Measurements from ENCODE around the gene POU2F2. TPM values are rescaled to one million over a fixed set of nuclear protein-coding genes. Genes with fewer than 3 reads are reported as not detected.
A peak's percentile ranks its signal among the peaks of the same experiment; 100 is the strongest.

POU2F2 gene
- polyA plus RNA-seq, 3 donors from 2014 or later: 2.0 to 10.3 (median 2.1) TPM

- Mint-ChIP-seq H3K27ac (peak overlapping the region in 1 of 6 donors; percentile 45), H3K9me3 (no peaks in the 10 kb centered on the region), H3K4me3 (no peak overlapping the region), H3K27me3 (ENCODE audit: low read depth in 3 of 3) (peaks cover 3 to 8% (median 8%) of the 10 kb centered on the region in 3 donors), H3K4me1 (peaks cover 16 to 19% of the 10 kb centered on the region in 2 donors), H3K36me3 (peaks cover 1 to 5% (median 5%) of the 10 kb centered on the region in 3 donors)
- DNase-seq: no peak
Measured at GRCh38 chr19:42089191-42089750, 43.0 kb downstream of the POU2F2 start.

GRCh38 chr19:42088471-42089190, 43.6 kb downstream of the POU2F2 start:
- Mint-ChIP-seq H3K4me3 (no peak overlapping the region), H3K9me3 (no peaks in the 10 kb centered on the region), H3K27ac (peak overlapping the region in 1 of 6 donors; percentile 45), H3K4me1 (peaks cover 16 to 19% of the 10 kb centered on the region in 2 donors), H3K36me3 (no peaks in the 10 kb centered on the region), H3K27me3 (ENCODE audit: low read depth in 3 of 3) (peaks cover 3 to 8% (median 8%) of the 10 kb centered on the region in 3 donors)
- DNase-seq: no peak

- H3K27me3 Mint-ChIP-seq (ENCODE audit: low read depth in 3 of 3): peaks cover 3 to 8% (median 5%) of the 10 kb centered on the region in 3 donors
- DNase-seq: no peak
- H3K9me3 Mint-ChIP-seq: no peaks in the 10 kb centered on the region
- peaks cover 14 to 15% of the 10 kb centered on the region in 2 donors for H3K4me1 Mint-ChIP-seq
- H3K27ac Mint-ChIP-seq: no peak overlapping the region
- no peaks in the 10 kb centered on the region for H3K36me3 Mint-ChIP-seq
- H3K4me3 Mint-ChIP-seq: no peak overlapping the region
Measured at GRCh38 chr19:42086770-42087550, 45.3 kb downstream of the POU2F2 start.

GRCh38 chr19:42086188-42086736, 46.0 kb downstream of the POU2F2 start:
- no peak for DNase-seq

GRCh38 chr19:42083537-42083936, 48.7 kb downstream of the POU2F2 start:
- Mint-ChIP-seq H3K27ac (peak overlapping the region in 4 of 6 donors; percentile 11 to 49 (median 28)), H3K27me3 (ENCODE audit: low read depth in 3 of 3) (peaks cover 0 to 2% (median 2%) of the 10 kb centered on the region in 3 donors), H3K4me1 (peaks cover 8% of the 10 kb centered on the region in 2 donors), H3K4me3 (no peak overlapping the region), H3K36me3 (peaks cover 0 to 14% (median 5%) of the 10 kb centered on the region in 3 donors), H3K9me3 (no peaks in the 10 kb centered on the region)
- DNase-seq: no peak

More at GRCh38 chr19:42086188-42086736, 46.0 kb downstream of the POU2F2 start:
- Mint-ChIP-seq H3K27me3 (ENCODE audit: low read depth in 3 of 3) (peaks cover 3 to 8% (median 5%) of the 10 kb centered on the region in 3 donors), H3K4me3 (no peak overlapping the region), H3K36me3 (peaks cover 0 to 5% (median 4%) of the 10 kb centered on the region in 3 donors), H3K4me1 (peaks cover 17 to 19% of the 10 kb centered on the region in 2 donors), H3K9me3 (no peaks in the 10 kb centered on the region), H3K27ac (peak overlapping the region in 1 of 6 donors; percentile 53)

- H3K4me3 Mint-ChIP-seq: no peak overlapping the region
- H3K4me1 Mint-ChIP-seq: peaks cover 24 to 26% of the 10 kb centered on the region in 2 donors
- peaks cover 0 to 2% (median under 1%) of the 10 kb centered on the region in 3 donors for H3K27me3 Mint-ChIP-seq (ENCODE audit: low read depth in 3 of 3)
- peak overlapping the region in 5 of 6 donors; percentile 0 to 71 (median 36) for H3K27ac Mint-ChIP-seq
- DNase-seq: no peak
- no peaks in the 10 kb centered on the region for H3K9me3 Mint-ChIP-seq
- H3K36me3 Mint-ChIP-seq: peaks cover 0 to 14% (median 5%) of the 10 kb centered on the region in 3 donors
Measured at GRCh38 chr19:42081584-42082203, 50.6 kb downstream of the POU2F2 start.

GRCh38 chr19:42080764-42081375, 51.4 kb downstream of the POU2F2 start:
- Mint-ChIP-seq H3K27me3 (ENCODE audit: low read depth in 3 of 3) (peaks cover 2 to 3% (median 3%) of the 10 kb centered on the region in 3 donors), H3K9me3 (no peaks in the 10 kb centered on the region), H3K27ac (no peak overlapping the region), H3K4me3 (no peak overlapping the region), H3K4me1 (peaks cover 28 to 33% of the 10 kb centered on the region in 2 donors), H3K36me3 (peaks cover 0 to 14% (median 5%) of the 10 kb centered on the region in 3 donors)
- no peak for DNase-seq

GRCh38 chr19:42079886-42080763, 52.1 kb downstream of the POU2F2 start:
- H3K9me3 Mint-ChIP-seq: peaks cover 0 to 2% (median 0%) of the 10 kb centered on the region in 6 donors
- no peak overlapping the region for H3K4me3 Mint-ChIP-seq
- no peak for DNase-seq
- no peak overlapping the region for H3K27ac Mint-ChIP-seq
- peaks cover 36 to 41% of the 10 kb centered on the region in 2 donors for H3K4me1 Mint-ChIP-seq
- peaks cover 0 to 14% (median 5%) of the 10 kb centered on the region in 3 donors for H3K36me3 Mint-ChIP-seq
- H3K27me3 Mint-ChIP-seq (ENCODE audit: low read depth in 3 of 3): peaks cover 5 to 10% (median 8%) of the 10 kb centered on the region in 3 donors

GRCh38 chr19:42079276-42079669, 53.0 kb downstream of the POU2F2 start:
- H3K36me3 Mint-ChIP-seq: peaks cover 0 to 14% (median 5%) of the 10 kb centered on the region in 3 donors
- peaks cover 0 to 2% (median 0%) of the 10 kb centered on the region in 6 donors for H3K9me3 Mint-ChIP-seq
- H3K27ac Mint-ChIP-seq: peak overlapping the region in 2 of 6 donors; percentile 3 to 35
- H3K27me3 Mint-ChIP-seq (ENCODE audit: low read depth in 3 of 3): peaks cover 5 to 10% (median 8%) of the 10 kb centered on the region in 3 donors
- peaks cover 41 to 49% of the 10 kb centered on the region in 2 donors for H3K4me1 Mint-ChIP-seq
- no peak for DNase-seq
- H3K4me3 Mint-ChIP-seq: no peak overlapping the region

- Mint-ChIP-seq H3K27ac (peak overlapping the region in 5 of 6 donors; percentile 57 to 100 (median 91)), H3K9me3 (peaks cover 0 to 2% (median 0%) of the 10 kb centered on the region in 6 donors), H3K27me3 (ENCODE audit: low read depth in 3 of 3) (peaks cover 5 to 10% (median 8%) of the 10 kb centered on the region in 3 donors), H3K36me3 (peaks cover 0 to 14% (median 5%) of the 10 kb centered on the region in 3 donors), H3K4me1 (peaks cover 41 to 49% of the 10 kb centered on the region in 2 donors), H3K4me3 (peak overlapping the region in 3 of 5 donors; percentile 81 to 96 (median 86))
- DNase-seq: no peak
Measured at GRCh38 chr19:42078538-42079275, 53.5 kb downstream of the POU2F2 start.

- Mint-ChIP-seq H3K4me3 (peak overlapping the region in 4 of 5 donors; percentile 81 to 96 (median 88)), H3K27ac (peak overlapping the region; percentile 57 to 100 (median 92)), H3K4me1 (peaks cover 41 to 49% of the 10 kb centered on the region in 2 donors), H3K36me3 (peaks cover 0 to 14% (median 5%) of the 10 kb centered on the region in 3 donors), H3K27me3 (ENCODE audit: low read depth in 3 of 3) (peaks cover 5 to 10% (median 8%) of the 10 kb centered on the region in 3 donors), H3K9me3 (peaks cover 0 to 2% (median 0%) of the 10 kb centered on the region in 6 donors)
- DNase-seq: no peak
Measured at GRCh38 chr19:42078058-42078457, 54.2 kb downstream of the POU2F2 start.
